A673 (cell line): Measurements from ENCODE around the gene SLC39A9.

ENCODE experiments used
- CTCF ChIP-seq: fragments of 300-800, 200-600 bp; sonication (generic); conservative IDR thresholded peaks from 2 replicates; pipeline ENCODE4 v1.5.1; 2017; ENCODE audit warnings: low read depth, mild to moderate bottlenecking, antibody characterized with exemption, low read length, moderate library complexity, mixed read lengths
- EZH2 ChIP-seq: fragments of 200-600 bp; sonication (generic); IDR thresholded peaks from 2 replicates; pipeline ENCODE4 v1.6.1; 2017; ENCODE audit warnings: borderline replicate concordance, low read depth, mild to moderate bottlenecking, mixed read lengths, antibody characterized with exemption, low read length; ENCODE audit not compliant: poor library complexity, severe bottlenecking

GRCh38 chr14:69475194-69475818 is 76.8 kb downstream of the SLC39A9 start:
- peak; percentile 69 for TF ChIP-seq CTCF
- TF ChIP-seq EZH2: no peak
